SH-SY5Y (cell line): ENCODE measurements around the gene IFI6.

ENCODE experiments used
- GATA2 ChIP-seq: IDR thresholded peaks from 2 replicates; pipeline ENCODE4 v1.6.1; 2011; ENCODE audit warnings: mild to moderate bottlenecking, low read depth, low read length
- GATA3 ChIP-seq: IDR thresholded peaks from 2 replicates; pipeline ENCODE4 v1.6.1; 2011; ENCODE audit warnings: low read depth, mild to moderate bottlenecking, low read length, moderate library complexity

DNA sequence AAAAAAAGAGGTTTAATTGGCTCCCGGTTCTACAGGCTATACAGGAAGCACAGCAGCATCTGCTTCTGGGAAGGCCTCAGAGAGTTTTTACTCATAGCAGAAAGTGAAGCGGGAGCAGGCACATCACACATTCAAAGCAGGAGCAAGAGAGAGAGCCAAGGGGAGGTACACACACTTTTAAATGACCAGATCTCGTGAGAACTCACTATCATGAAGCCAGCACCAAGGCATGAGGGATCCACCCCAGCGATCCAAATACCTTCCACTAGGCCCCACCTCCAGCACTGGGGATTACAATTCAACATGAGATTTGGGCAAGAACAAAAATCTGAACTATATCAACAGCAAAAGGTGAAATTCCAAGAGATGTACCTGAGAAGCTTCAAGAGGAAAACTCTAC, 33.0 kb upstream of the IFI6 start:
- TF ChIP-seq GATA2 (no peak), GATA3 (no peak)
